MCF 10A (cell line): ENCODE data around the gene ETV3. TPM values are rescaled to one million over a fixed set of nuclear protein-coding genes. Genes with fewer than 3 reads are reported as not detected.

ENCODE experiments used
- BruUV-seq: library from RNA; stranded (reverse); fragments of 400-500 nt; replicated peaks from 2 replicates; lab custom pipeline; 2021; lab: Mats Ljungman, UMichigan
- CTCF ChIA-PET: fragments of 300-600 bp; sonication (Branson Sonifier 250); formaldehyde crosslinking; extraction: SDS; loops from one replicate; lab custom pipeline; 2021; ENCODE audit warnings: antibody characterized with exemption, inconsistent platforms; lab: Yijun Ruan, JAX
- POLR2A ChIA-PET: fragments of 300-600, 350-650 bp; sonication (Branson Sonifier 250); formaldehyde crosslinking; extraction: SDS; loops from one replicate; lab custom pipeline; 2020; ENCODE audit warnings: antibody characterized with exemption, inconsistent platforms; lab: Yijun Ruan, JAX
- DNase-seq: peaks from one replicate; pipeline ENCODE4 v3.0.0-alpha.2; 2018; ENCODE audit not compliant: unreplicated experiment
- H3K27ac Mint-ChIP-seq: one replicate; pipeline ENCODE4 v1.8.0; 2022; ENCODE audit warnings: mild to moderate bottlenecking, low read depth, mixed read lengths; ENCODE audit not compliant: unreplicated experiment
- H3K27me3 Mint-ChIP-seq: one replicate; pipeline ENCODE4 v1.8.0; 2022; ENCODE audit warnings: mixed read lengths; ENCODE audit not compliant: insufficient read depth, unreplicated experiment
- H3K36me3 Mint-ChIP-seq: one replicate; pipeline ENCODE4 v1.8.0; 2022; ENCODE audit warnings: mild to moderate bottlenecking, moderate library complexity, mixed read lengths; ENCODE audit not compliant: insufficient read depth, unreplicated experiment
- H3K4me1 Mint-ChIP-seq: one replicate; pipeline ENCODE4 v1.8.0; 2022; ENCODE audit warnings: mixed read lengths; ENCODE audit not compliant: insufficient read depth, unreplicated experiment
- H3K4me3 Mint-ChIP-seq: one replicate; pipeline ENCODE4 v1.8.0; 2022; ENCODE audit warnings: mild to moderate bottlenecking, moderate library complexity, mixed read lengths; ENCODE audit not compliant: unreplicated experiment
- H3K9me3 Mint-ChIP-seq: one replicate; pipeline ENCODE4 v1.8.0; 2022; ENCODE audit warnings: mixed read lengths; ENCODE audit not compliant: unreplicated experiment
- intact Hi-C: fragments of 100-400 bp; cut with micrococcal nuclease; formaldehyde crosslinking; loops from 2 replicates; pipeline ENCODE4 v1.14.1; 2022
- total RNA-seq: library from RNA; stranded (reverse); gene quantifications from 2 replicates; pipeline ENCODE4 v1.2.3, GENCODE V29; 2022
- TF ChIP-seq, protein P1 (sequence below): fragments of 200-600 bp; IDR thresholded peaks from one replicate; pipeline ENCODE4 v1.8.0; 2022; ENCODE audit warnings: antibody characterized with exemption, mild to moderate bottlenecking; ENCODE audit not compliant: unreplicated experiment

Gene ETV3
- total RNA-seq, 1 experiment from 2014 or later, result 28.6 TPM

DNA sequence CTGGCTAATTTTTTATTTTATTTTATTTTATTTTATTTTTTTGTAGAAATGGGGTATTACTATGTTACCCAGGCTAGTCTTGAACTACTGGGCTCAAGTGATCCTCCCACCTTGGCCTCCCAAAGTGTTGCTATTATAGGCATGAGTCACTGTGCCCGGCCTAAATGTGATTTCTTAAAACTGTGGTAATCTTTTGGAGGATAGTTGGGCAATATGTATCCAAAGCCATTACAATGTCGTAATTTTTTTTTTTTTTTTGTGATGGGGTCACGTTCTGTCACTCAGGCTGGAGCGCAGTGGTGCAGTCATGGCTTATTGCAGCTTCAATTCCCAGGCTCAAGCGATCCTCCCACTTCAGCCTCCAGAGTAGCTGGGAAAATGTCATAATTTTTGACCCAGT lies 52.8 kb downstream of the ETV3 start:
- DNase-seq, result peak; percentile 89
- H3K27ac Mint-ChIP-seq, result no peak overlapping the region
- POLR2A ChIA-PET, result no interaction called here
- H3K4me3 Mint-ChIP-seq, result no peak overlapping the region
- TF ChIP-seq, protein P1, sequence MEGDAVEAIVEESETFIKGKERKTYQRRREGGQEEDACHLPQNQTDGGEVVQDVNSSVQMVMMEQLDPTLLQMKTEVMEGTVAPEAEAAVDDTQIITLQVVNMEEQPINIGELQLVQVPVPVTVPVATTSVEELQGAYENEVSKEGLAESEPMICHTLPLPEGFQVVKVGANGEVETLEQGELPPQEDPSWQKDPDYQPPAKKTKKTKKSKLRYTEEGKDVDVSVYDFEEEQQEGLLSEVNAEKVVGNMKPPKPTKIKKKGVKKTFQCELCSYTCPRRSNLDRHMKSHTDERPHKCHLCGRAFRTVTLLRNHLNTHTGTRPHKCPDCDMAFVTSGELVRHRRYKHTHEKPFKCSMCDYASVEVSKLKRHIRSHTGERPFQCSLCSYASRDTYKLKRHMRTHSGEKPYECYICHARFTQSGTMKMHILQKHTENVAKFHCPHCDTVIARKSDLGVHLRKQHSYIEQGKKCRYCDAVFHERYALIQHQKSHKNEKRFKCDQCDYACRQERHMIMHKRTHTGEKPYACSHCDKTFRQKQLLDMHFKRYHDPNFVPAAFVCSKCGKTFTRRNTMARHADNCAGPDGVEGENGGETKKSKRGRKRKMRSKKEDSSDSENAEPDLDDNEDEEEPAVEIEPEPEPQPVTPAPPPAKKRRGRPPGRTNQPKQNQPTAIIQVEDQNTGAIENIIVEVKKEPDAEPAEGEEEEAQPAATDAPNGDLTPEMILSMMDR, result no peak
- H3K36me3 Mint-ChIP-seq, result peaks cover 6% of the 10 kb centered on the region
- intact Hi-C loops, result loop anchor here (1.0 kb wide), 1 partner anchor 71 kb away; no protein-coding TSS in a partner anchor
- no peaks in the 10 kb centered on the region for H3K9me3 Mint-ChIP-seq
- no TSS peak for BruUV-seq
- CTCF ChIA-PET, result interaction anchor here (0.6 to 12.4 kb wide), 8 partner anchors 11 to 924 kb away, joined by 3 to 805 read pairs (median 4); partner anchors contain the start of genes ETV3 and ETV3L
- peaks cover 23% of the 10 kb centered on the region for H3K27me3 Mint-ChIP-seq
- peaks cover 14% of the 10 kb centered on the region for H3K4me1 Mint-ChIP-seq

DNA sequence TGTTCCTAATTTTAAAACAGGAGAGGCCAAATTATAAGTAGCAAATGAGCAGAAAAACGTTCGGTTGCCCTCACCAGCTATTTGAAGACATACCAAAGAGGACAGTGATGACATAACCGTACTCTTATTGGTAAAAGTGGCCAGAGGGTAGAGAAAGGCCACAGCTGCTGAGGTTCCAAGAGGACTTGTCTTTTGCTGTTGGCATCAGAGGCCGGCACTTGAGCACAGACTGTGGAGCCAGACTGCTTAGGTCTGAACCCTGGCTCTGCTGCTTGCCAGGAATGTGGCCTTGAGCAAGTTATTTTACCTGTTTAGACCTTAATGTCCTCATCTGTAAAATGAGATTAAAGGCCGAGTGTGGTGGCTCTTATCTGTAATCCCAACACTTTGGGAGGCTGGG lies 53.5 kb downstream of the ETV3 start:
- Mint-ChIP-seq H3K36me3 (no peaks in the 10 kb centered on the region), H3K4me3 (no peak overlapping the region), H3K27ac (no peak overlapping the region), H3K9me3 (no peaks in the 10 kb centered on the region), H3K4me1 (peaks cover 9% of the 10 kb centered on the region), H3K27me3 (peaks cover 23% of the 10 kb centered on the region)
- ChIA-PET POLR2A (interaction anchor here (0.8 kb wide), 1 partner anchor 52 kb away, joined by 5 read pairs; no protein-coding TSS in a partner anchor), CTCF (interaction anchor here (0.7 to 12.4 kb wide), 5 partner anchors 11 to 410 kb away, joined by 3 to 805 read pairs (median 4); partner anchors contain the start of gene ETV3L)
- no peak for DNase-seq
- TF ChIP-seq, protein P1, result no peak
- intact Hi-C loops, result loop anchor here (1.0 kb wide), 1 partner anchor 72 kb away; no protein-coding TSS in a partner anchor
- no TSS peak for BruUV-seq

DNA sequence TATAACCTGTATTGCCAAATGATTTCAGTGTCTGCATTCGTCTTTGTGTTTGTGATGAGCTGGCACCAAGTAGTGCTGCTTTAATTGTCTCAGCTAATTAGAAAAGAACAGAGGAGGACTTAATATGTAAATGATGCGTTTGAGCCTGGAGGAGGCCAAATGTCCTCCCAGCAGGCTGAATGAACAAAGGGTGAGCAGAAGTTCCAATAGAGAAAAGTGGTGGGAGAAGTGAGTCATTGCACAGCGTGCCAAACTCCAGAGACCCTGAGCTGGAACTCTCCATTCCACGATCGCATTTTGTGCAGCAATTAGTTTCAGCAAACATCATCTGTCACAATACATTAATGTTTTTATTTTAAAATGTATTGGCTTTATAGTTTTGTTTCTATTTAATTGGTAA lies 56.5 kb downstream of the ETV3 start:
- ChIA-PET CTCF (interaction anchor here (0.7 to 12.4 kb wide), 4 partner anchors 8 to 107 kb away, joined by 3 to 805 read pairs (median 16); no protein-coding TSS in a partner anchor), POLR2A (interaction anchor here (1.2 kb wide), 1 partner anchor 56 kb away, joined by 3 read pairs; no protein-coding TSS in a partner anchor)
- Mint-ChIP-seq H3K36me3 (no peaks in the 10 kb centered on the region), H3K9me3 (no peaks in the 10 kb centered on the region), H3K27ac (no peak overlapping the region), H3K27me3 (peaks cover 23% of the 10 kb centered on the region), H3K4me3 (no peak overlapping the region), H3K4me1 (no peaks in the 10 kb centered on the region)
- intact Hi-C loops, result no loop called here
- no peak for DNase-seq
- BruUV-seq, result no TSS peak
- TF ChIP-seq, protein P1, result no peak

DNA sequence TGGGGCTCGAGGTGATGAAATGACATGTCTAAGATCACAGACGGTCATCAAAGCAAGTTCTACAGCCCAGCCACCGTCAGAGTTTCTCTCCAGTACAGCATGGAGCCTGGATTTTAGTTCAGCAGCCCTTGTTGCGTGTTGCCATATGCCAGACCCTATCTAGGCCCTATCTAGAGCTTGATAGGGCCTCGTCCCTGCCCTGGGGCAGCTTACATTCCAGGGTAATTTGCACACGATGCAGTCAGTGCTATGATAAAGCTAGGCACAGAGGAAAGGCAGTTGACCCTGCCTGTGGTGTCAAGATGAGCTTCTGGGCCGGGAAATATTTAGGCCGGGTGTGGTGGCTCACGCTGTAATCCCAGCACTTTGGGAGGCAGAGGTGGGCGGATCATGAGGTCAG lies 57.5 kb downstream of the ETV3 start:
- CTCF ChIA-PET, result interaction anchor here (0.6 to 12.4 kb wide), 7 partner anchors 9 to 1929 kb away, joined by 3 to 805 read pairs (median 4); no protein-coding TSS in a partner anchor
- no peak for DNase-seq
- Mint-ChIP-seq H3K36me3 (no peaks in the 10 kb centered on the region), H3K27ac (no peak overlapping the region), H3K27me3 (peaks cover 23% of the 10 kb centered on the region), H3K4me1 (no peaks in the 10 kb centered on the region), H3K4me3 (no peak overlapping the region), H3K9me3 (no peaks in the 10 kb centered on the region)
- TF ChIP-seq, protein P1, result no peak
- intact Hi-C loops, result no loop called here
- POLR2A ChIA-PET, result interaction anchor here (0.6 to 1.2 kb wide), 2 partner anchors 24 to 57 kb away, joined by 3 read pairs; no protein-coding TSS in a partner anchor
- BruUV-seq, result no TSS peak
